Stimulated activated CD8-positive, alpha-beta memory T cell treated with anti-CD3 and anti-CD28 coated beads, Interleukin-12 subunit alpha, Interleukin-12 subunit beta, amount 100 ng/mL, for 4 hours (primary cell): ENCODE results near the gene H2AZ1.
"Not testable (repeated sequence)": the region's sequence is repeated elsewhere in the genome, so short reads cannot be mapped to it uniquely, and the experiment has no call there.

Experiments
- DNase-seq: peaks from one replicate; pipeline ENCODE4 v3.0.0-alpha.2; 2020; ENCODE audit warnings: low read depth

Gene H2AZ1

GRCh38 chr4:99949999-99950912 lies at the start of gene H2AZ1:
H2AZ1 (minus strand) TSS chr4:99950275; CDS start chr4:99950170, 105 bp downstream.
- peak; percentile 93 for DNase-seq

DNA sequence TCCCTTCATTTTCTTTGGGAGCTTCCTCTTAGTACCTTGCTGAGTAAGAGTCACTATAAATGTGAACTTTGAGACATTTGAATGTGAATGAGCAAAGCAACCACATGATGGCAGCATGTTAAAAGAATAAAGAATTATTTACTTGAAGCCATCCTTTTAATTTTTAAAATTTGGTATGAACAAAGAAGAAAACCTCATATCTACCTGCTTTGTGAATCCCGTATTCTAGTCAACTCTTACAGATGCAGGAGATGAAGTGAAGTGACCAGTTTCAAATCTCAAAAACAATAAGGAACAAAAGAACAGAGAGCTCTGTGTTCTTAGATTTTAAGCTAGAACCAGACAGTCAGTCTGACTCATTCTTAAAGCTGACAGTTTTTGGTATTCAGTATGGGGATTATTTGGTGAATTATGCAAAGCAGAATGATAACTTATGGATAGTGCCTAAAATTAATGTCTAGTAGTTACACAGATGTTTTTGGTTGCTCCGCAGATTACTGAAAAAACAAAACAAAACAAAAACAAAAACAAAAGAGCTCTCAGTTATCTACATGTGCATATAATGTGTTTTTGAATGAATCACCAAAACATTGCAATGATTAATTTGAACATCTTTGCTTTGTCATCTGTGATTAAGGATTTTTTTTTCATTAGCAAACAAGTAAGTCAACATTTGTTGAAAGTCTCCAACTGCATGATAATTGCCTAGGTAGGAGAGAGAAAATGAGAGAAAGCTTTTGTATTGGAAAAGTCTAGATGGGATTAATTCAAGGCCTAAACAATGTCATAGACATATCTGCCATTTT lies 48.2 kb upstream of the H2AZ1 start:
- DNase-seq, result no peak

DNA sequence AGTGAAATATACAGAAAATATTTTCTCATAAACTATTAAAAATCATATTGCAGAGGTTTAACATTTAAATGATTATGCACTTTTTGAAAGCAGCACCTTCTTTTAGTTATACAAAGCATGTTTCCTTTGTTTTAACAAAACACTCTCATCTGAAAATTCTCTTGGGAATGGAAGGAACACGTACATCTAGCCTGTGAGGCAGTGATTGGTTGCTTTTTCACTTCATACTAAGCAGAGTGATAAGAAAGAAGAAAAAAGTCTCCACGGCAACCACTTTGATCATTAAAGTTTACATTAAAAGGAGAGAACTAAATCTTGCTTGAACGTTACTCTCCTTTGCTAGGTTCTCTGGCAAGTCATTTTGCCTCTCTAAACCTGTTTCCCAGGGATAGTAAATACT lies 41.7 kb upstream of the H2AZ1 start:
- no peak for DNase-seq

DNA sequence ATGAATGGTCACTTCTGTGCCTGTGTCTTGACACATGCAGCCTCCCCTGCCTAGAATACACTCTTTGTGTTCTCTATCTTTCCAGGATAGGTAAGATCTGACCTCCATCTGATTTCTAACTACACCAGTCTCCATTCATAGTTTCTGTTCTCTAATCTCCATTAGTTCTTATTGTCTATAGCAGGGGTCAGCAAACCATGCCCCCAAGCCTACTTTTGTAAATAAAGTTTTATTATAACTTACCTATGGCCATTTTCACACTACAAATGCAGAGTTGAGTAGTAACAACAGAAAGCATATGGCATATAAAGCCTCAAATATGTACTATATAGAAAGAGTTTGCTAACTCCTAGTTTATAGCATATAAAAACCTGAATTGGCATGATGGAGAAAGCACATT lies 37.6 kb upstream of the H2AZ1 start:
- no peak for DNase-seq

DNA sequence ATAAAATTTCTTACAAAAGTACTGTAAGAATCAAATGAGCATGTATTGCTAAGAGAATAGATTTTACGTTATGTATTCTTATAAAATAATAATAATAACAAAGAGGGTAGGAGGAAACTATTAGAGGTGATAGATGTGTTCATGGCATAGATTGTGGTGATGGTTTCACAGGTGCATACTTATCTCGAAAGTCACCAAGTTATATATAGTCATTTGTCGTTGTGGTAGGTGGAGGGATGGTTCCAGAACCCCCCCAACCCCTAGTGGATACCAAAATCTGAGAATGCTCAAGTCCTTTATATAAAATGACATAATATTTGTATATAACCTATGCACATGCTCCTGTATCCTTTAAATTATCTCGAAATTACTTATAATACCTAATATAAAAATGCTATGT lies 36.7 kb upstream of the H2AZ1 start:
- DNase-seq, result no peak

GRCh38 chr4:99983289-99983943 lies 33.3 kb upstream of the H2AZ1 start:
- DNase-seq, result no peak

GRCh38 chr4:99979872-99980271 lies 29.8 kb upstream of the H2AZ1 start:
- DNase-seq, result no peak

DNA sequence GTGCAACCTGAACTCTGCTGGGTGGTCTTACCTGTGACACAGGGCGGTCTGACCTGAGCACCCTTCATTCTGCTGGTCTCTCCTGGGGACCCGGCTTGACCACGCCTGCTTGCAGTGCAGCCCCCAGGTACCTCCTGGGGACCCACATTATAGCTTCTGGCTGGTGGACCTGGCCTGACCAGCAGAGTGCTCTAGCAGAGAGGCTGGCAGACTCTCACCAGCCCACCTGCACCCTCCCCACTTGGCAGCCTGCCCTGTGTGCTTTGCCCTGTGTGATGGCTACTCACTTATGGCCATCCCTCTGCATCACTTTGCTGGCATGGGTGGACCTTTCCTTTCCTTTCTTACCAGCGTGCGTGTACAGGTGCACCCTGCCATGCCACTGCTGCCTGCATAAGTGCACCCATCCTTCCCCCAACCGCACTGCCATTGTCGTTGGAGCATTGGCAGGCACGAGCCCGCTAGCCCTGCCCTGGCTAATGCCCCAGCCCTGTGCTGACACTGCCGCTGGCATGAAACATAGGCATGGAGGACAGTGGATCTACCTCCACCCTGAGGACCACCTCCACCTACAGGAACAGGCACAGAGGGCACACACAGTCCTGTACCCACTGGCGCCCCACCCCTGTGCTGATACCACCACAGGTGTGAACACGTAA lies 21.5 kb upstream of the H2AZ1 start:
- DNase-seq, result no peak

GRCh38 chr4:99968330-99968729 lies 18.3 kb upstream of the H2AZ1 start:
- DNase-seq, result no peak

DNA sequence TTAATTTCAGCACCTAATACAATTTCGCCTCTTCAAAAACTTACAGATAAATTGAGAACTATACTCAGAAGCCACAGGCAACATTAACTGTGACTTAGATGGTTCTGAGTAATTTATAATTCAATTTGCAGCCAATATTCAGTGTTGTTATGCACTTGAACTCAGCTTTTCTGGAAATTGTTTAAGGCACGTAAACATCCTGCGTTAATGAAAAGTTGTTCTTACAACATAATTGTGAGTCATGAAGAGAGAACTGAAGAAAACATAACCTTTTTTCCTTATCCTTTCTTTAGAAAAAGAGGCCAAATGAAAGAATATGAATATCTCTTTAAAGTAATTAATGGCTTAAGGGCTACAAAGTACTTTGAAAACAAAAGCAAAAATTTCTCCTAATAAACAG lies 16.6 kb upstream of the H2AZ1 start:
- DNase-seq, result no peak

- no peak for DNase-seq
Measured at GRCh38 chr4:99965674-99966350, 15.7 kb upstream of the H2AZ1 start.

- no peak for DNase-seq
Measured at GRCh38 chr4:99965173-99965572, 15.1 kb upstream of the H2AZ1 start.

DNA sequence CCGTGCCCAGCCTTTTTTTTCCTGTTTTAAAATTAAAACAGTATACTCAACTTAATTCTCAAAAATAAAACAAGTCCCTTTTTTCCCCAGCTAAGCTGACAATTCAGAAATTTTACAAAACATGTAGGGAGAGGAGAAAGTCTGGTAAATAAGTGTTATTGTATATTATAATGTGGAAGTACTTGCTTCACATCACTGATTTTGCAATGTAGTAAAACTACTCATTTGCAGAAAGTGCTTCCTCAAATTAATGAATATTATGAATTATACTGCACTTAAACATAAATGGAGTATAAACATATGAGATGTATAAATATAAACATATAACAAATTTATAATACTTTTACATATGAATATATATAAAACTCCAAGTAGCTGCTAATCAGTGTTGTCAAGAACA lies 11.6 kb upstream of the H2AZ1 start:
- no peak for DNase-seq

DNA sequence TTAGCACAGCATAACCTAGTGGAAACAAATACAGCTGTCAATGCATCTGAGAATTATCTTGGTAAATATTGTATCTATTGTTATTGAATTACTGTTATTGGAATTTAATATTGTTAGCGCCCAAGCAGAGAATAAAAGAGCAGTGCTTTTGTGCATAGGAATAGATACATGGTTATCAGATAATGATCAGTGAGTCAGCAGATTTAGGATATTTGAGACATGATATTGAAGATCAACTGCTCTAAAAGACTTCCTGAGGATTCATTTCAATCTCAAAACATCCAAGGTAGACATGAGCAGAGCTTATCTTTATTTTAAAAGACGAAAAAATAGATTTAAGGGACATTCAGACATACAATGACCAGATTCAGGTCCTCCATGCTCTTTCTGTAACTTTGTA lies 10.6 kb upstream of the H2AZ1 start:
- DNase-seq, result no peak

GRCh38 chr4:99958207-99958606 lies 8.1 kb upstream of the H2AZ1 start:
- not testable (repeated sequence) for DNase-seq

- no peak for DNase-seq
Measured at GRCh38 chr4:99950913-99951254, 809 bp upstream of the H2AZ1 start.

- peak; percentile 70 for DNase-seq
Measured at GRCh38 chr4:99949034-99949998, 759 bp downstream of the H2AZ1 start.

GRCh38 chr4:99947608-99948007 lies 2.5 kb downstream of the H2AZ1 start:
- no peak for DNase-seq

DNA sequence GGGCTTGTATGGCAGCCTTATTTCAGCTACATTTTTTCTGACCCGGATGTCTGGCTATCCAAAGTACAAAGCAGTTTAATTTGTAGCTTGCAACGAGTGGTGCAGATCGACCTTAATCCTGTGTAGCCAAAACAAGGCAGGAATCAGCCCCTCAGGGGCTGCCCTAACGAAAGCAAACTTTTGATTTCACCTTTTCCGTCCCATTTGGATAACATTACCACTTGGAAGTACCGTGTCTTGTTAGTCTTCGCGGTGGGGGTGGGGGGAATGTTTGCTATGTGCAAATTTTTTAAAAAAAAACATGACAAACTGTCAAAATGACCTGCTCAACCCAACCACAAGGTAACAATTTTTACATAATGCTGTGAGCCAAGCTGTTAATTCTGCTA lies 2.9 kb downstream of the H2AZ1 start:
- DNase-seq, result no peak
